IPS-18a (cell line): ENCODE measurements around the gene IL18R1.
A peak's percentile ranks its signal among the peaks of the same experiment; 100 is the strongest.

Source experiments
- H3K27ac ChIP-seq: one replicate; pipeline ENCODE4 v1.5.1; 2013; ENCODE audit warnings: low read length
- H3K27me3 ChIP-seq: one replicate; pipeline ENCODE4 v1.6.1; 2013; ENCODE audit warnings: mild to moderate bottlenecking, low read length; ENCODE audit not compliant: control insufficient read depth, insufficient read depth
- H3K36me3 ChIP-seq: one replicate; pipeline ENCODE4 v1.6.1; 2013; ENCODE audit warnings: low read depth, low read length; ENCODE audit not compliant: control insufficient read depth
- H3K4me1 ChIP-seq: one replicate; pipeline ENCODE4 v1.6.1; 2013; ENCODE audit warnings: low read depth, low read length; ENCODE audit not compliant: control insufficient read depth
- H3K4me3 ChIP-seq: one replicate; pipeline ENCODE4 v1.5.1; 2013; ENCODE audit warnings: low read length
- H3K9ac ChIP-seq: one replicate; pipeline ENCODE4 v1.6.1; 2013; ENCODE audit warnings: mild to moderate bottlenecking, low read length, moderate library complexity
- H3K9me3 ChIP-seq: one replicate; pipeline ENCODE4 v1.6.1; 2013; ENCODE audit warnings: low read depth, low read length; ENCODE audit not compliant: control insufficient read depth

Gene IL18R1

DNA sequence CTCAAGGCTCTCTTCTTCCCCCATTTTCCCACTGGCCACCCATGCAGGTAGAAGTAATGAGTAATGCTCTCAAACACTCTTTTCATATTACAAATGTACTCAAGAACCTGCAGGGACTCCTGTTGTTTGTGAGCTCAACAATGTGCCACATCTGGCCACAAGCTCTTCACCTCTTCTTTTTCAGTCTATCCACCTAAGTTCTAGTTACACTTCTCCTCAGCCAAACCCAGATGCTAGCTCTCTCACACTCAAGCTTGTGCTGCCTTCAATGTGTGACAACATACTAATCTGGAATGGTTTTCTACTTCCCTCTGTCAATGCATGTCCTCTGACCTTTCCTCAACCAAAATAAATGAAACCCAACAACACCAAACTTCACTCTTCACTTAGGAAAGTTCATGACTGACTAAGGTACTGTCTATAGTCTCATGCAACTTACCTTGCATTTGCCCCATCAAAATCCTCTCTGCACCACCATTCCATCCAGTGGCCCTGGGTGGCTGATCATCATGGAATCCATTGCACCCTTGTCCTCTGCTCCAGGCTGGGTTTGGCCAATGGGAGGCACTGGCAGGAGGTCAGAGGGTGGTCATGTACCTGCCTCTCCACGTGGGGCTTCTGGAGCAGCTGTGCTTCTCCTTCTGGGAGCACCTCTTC, 5.3 kb upstream of the IL18R1 start:
- H3K27ac ChIP-seq, result no peak overlapping the region
- no peak overlapping the region for H3K4me3 ChIP-seq
- no peaks in the 10 kb centered on the region for H3K27me3 ChIP-seq
- H3K9ac ChIP-seq, result no peak overlapping the region
- H3K4me1 ChIP-seq, result no peaks in the 10 kb centered on the region
- no peaks in the 10 kb centered on the region for H3K36me3 ChIP-seq
- H3K9me3 ChIP-seq, result no peaks in the 10 kb centered on the region

DNA sequence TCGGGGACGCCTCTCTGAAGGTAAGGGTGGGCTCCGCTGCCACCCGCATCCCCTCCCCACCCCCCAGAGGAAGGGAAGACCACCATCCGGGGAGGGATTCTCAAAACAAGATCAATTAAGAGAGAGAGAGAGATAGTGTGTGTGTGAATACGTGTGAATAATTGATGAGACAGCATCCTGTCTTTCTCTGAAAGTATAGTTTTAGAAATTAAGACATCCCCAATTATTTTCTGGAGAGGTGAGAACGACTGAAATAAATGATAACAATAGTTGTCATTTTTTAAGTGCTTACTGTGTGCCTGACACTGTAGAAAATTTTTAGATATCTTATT, 751 bp downstream of the IL18R1 start:
- Histone ChIP-seq H3K4me1 (no peaks in the 10 kb centered on the region), H3K4me3 (peak overlapping the region; percentile 70), H3K27me3 (peaks cover 13% of the 10 kb centered on the region), H3K36me3 (no peaks in the 10 kb centered on the region), H3K9me3 (no peaks in the 10 kb centered on the region), H3K27ac (no peak overlapping the region), H3K9ac (no peak overlapping the region)

DNA sequence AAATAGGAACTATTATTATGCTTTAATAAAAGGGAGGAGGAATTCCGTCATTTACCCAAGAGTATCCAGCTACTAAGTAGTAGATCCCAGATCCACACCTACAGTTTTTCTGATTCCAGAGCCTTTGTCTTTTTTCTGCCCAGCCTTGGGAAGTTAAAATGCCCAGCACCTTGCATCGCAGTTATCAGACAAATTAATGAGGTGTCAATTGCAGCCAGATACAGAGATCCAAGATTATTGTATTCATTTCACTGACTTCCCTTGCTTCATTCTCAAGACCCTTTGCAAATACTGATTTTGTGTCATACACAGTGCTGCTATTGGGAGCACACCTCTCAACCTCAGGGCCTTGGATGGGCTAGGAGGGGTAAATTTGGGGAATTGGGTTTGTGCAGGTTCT, 1.1 kb downstream of the IL18R1 start:
- Histone ChIP-seq H3K4me3 (no peak overlapping the region), H3K27me3 (peaks cover 13% of the 10 kb centered on the region), H3K27ac (no peak overlapping the region), H3K9ac (no peak overlapping the region), H3K36me3 (no peaks in the 10 kb centered on the region), H3K9me3 (no peaks in the 10 kb centered on the region), H3K4me1 (peaks cover 4% of the 10 kb centered on the region)

DNA sequence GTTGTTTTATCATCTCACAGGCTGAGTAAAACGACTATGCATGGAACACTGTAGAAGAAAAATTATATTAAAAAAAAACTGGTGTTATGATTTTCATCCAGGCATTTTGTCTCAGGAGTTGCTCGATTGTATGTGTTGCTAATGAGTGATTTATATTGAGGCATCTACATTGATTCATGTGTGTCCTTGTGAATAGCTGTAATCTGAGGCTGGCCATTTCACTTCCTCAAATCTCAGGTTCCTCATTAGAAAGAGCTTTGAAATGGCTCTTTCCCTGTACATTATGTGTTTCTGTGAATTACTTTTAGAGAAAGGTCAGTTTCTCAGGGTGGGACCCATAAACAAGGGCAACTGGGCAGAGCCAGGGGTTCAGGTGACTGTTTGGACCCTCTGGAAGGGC, 2.3 kb downstream of the IL18R1 start:
- Histone ChIP-seq H3K4me3 (no peak overlapping the region), H3K9me3 (no peaks in the 10 kb centered on the region), H3K4me1 (peaks cover 8% of the 10 kb centered on the region), H3K36me3 (no peaks in the 10 kb centered on the region), H3K27ac (no peak overlapping the region), H3K27me3 (peaks cover 13% of the 10 kb centered on the region), H3K9ac (no peak overlapping the region)

DNA sequence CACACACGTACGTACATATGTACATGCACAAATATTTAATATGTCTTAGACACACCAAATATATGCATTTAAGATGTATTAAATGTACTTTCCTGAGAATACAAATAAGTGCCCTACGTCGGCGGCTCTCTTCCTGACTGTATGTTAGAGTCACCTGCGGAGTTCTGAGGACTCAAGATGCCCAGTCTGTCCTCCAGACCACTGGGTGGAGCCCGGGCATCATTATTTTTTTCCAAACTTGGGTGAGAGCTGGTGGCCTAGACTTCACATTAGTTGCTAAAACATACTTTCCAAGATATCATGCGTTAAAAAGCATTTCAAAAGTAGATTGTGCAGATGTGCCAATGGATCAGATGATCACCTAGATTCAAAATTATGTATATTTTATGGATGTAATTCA, 2.9 kb downstream of the IL18R1 start:
- Histone ChIP-seq H3K27me3 (peaks cover 13% of the 10 kb centered on the region), H3K4me3 (no peak overlapping the region), H3K9me3 (no peaks in the 10 kb centered on the region), H3K9ac (no peak overlapping the region), H3K36me3 (no peaks in the 10 kb centered on the region), H3K27ac (no peak overlapping the region), H3K4me1 (peaks cover 8% of the 10 kb centered on the region)

DNA sequence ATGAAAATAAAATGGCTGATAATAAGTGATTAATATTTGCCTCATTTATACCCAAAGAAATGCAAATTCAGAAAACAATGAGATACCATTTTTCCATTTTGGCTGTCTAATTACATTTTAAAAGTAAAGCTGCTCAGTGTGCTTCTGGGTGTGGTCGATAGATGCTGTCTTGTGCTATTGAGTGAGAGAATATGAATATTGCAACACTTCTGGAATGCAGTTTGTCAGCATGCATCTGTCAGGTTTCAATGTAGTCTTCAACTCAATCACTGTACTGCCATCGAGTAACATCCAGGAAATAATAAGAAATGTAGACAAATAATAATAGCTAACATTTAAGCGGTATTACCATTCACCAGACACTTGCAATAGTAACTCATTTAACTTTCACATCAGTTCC, 3.9 kb downstream of the IL18R1 start:
- H3K9me3 ChIP-seq, result no peaks in the 10 kb centered on the region
- H3K9ac ChIP-seq, result no peak overlapping the region
- H3K4me3 ChIP-seq, result no peak overlapping the region
- no peaks in the 10 kb centered on the region for H3K36me3 ChIP-seq
- peaks cover 13% of the 10 kb centered on the region for H3K27me3 ChIP-seq
- peaks cover 8% of the 10 kb centered on the region for H3K4me1 ChIP-seq
- no peak overlapping the region for H3K27ac ChIP-seq

DNA sequence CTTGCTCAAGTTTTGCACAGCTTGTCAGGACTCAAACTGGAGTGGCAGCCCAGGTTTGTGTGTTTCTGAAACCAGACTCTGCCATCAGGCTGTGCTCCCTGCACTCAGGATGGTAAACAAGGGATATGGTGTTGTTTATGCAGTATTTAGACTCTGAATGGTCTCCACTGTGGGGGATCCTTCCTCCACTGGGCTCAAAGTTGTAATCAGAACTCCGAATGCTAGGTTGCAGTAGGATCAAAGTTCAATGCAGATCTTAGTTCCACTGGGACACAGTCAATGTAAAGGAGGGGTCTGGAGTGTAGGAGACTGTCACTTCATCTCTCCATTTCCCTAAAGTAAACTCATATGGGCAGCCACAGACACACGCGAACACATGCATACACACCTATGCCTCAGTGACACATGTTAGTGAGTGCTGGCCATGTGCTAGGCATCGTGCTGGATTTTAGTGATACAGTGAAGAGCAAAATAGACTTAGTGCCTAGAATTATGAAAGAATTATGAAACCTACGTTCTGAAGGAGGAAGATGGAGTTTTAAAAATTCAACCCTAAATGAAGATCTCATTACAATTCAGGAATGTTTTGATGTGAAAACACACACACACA, 6.1 kb downstream of the IL18R1 start:
- no peak overlapping the region for H3K9ac ChIP-seq

DNA sequence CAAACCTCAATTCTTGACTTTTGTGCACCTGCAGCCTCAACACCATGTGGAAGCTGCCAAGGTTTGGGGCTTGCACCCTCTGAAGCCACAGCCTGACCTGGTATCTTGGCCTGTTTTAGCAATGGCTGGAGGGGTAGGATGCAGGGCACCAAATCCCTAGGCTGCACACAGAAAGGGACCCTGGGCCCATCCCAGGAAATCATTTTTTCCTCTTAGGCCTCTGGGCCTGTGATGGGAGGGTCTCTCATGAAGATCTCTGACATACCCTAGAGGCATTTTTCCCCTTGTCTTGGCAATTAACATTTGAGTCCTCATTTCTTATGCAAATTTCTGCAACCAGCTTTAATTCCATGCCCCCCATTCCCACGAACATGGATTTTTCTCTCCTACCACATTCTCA, 10.2 kb downstream of the IL18R1 start:
- Histone ChIP-seq H3K9me3 (peaks cover 16% of the 10 kb centered on the region), H3K4me3 (no peak overlapping the region), H3K36me3 (no peaks in the 10 kb centered on the region), H3K27me3 (no peaks in the 10 kb centered on the region), H3K4me1 (peaks cover 8% of the 10 kb centered on the region), H3K27ac (no peak overlapping the region), H3K9ac (no peak overlapping the region)

More for the DNA sequence above, 6.1 kb downstream of the IL18R1 start:
- no peak overlapping the region for H3K4me3 ChIP-seq
- peaks cover 3% of the 10 kb centered on the region for H3K27me3 ChIP-seq
- H3K27ac ChIP-seq, result no peak overlapping the region
- no peaks in the 10 kb centered on the region for H3K36me3 ChIP-seq
- H3K4me1 ChIP-seq, result peaks cover 8% of the 10 kb centered on the region
- H3K9me3 ChIP-seq, result peaks cover 16% of the 10 kb centered on the region

DNA sequence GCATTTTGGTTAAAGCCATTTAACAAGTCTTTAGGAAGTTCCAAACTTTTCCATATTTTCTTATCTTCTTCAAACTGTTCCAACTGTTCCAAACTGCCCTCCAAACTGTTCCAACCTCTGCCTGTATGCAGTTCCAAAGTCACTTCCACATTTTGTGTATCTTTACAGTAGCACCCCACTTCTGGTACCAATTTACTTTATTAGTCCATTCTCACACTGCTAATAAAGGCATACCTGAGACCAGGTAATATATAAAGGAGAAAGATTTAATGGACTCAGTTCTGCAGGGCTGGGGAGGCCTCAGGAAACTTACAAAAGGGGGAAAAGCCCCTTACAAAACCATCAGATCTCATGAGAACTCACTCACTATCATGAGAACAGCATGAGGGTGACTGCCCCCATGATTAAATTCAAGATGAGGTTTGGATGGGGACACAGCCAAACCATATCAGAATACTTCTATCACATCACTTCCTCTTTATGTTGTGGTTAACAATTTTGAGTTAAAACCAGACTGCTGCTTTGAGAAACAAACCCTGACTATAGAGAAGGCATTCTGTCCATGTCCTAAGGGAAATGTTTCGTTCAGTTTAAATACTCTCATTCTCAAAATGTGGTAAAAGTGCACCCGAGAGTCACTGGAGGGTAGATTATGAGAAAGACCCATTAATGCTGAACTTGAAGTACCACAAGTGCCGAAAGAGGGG, 11.0 kb downstream of the IL18R1 start:
- H3K9ac ChIP-seq, result no peak overlapping the region
- no peaks in the 10 kb centered on the region for H3K27me3 ChIP-seq

DNA sequence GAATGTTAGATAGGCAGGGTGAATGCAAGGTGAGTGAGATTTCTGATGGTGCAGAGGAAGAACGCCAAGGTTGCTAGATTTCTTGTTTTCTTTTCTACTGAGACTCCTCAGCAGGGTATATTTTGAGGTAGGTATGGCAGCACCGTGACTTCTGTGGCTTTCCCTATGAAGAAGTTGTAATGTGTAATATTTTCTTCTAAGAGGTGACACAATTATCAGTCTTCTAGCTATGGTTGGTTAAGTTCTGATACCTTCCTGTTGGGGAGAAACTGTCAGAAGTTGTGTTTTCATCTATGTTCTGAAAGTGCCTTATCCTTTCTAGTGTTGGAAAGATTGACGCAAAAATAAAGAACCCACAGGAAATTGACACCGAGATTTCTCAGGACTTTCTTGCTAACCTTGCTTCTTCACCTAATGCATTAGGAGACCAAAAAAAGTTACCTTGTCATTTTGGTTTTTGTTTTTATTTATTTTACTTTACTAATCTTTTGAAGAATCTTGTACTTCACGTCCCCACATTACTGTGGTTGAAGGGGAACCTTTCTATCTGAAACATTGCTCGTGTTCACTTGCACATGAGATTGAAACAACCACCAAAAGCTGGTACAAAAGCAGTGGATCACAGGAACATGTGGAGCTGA, 11.9 kb downstream of the IL18R1 start:
- Histone ChIP-seq H3K9ac (no peak overlapping the region), H3K36me3 (no peaks in the 10 kb centered on the region), H3K27ac (no peak overlapping the region), H3K4me1 (no peaks in the 10 kb centered on the region), H3K4me3 (no peak overlapping the region), H3K9me3 (peaks cover 16% of the 10 kb centered on the region), H3K27me3 (no peaks in the 10 kb centered on the region)

More for the DNA sequence above, 11.0 kb downstream of the IL18R1 start:
- Histone ChIP-seq H3K4me3 (no peak overlapping the region), H3K9me3 (peaks cover 16% of the 10 kb centered on the region), H3K36me3 (no peaks in the 10 kb centered on the region), H3K4me1 (peaks cover 6% of the 10 kb centered on the region), H3K27ac (no peak overlapping the region)

DNA sequence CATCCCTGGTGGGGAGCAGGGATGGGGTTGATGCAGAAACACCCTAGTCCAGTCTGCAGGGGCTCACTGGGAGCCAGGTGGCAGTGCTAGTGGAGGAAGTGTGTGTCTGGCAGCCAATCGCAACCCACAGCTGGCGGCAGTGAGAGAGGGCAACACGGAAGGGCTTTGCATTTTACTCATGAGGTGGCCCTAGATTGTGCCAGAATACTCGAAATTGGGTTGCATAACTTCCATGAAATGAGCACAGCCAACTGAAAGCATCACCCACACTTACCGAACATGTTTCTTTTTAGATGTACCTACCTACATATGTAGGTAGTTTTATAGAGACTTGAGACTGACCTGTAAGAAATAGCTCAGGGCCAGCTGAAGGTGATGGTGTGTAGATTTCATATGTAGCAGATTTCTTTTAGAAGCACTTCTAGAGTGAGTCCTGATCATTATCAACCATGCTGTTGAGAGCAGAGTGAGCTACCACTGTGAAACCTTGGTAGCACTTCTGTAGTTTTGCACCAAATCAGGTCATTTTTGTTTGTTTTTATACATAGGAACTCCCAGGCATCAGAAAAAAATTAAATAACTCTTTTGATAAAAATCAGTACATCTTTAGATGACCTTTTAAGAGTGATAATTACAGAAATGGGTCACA, 13.0 kb downstream of the IL18R1 start:
- no peak overlapping the region for H3K27ac ChIP-seq

More for the DNA sequence above, 13.0 kb downstream of the IL18R1 start:
- Histone ChIP-seq H3K27me3 (no peaks in the 10 kb centered on the region), H3K4me3 (no peak overlapping the region), H3K36me3 (no peaks in the 10 kb centered on the region), H3K9ac (no peak overlapping the region), H3K9me3 (peaks cover 16% of the 10 kb centered on the region), H3K4me1 (no peaks in the 10 kb centered on the region)
